H7 (cell line): ENCODE results near the gene SRRM4. TPM values are rescaled to one million over a fixed set of nuclear protein-coding genes. Genes with fewer than 3 reads are reported as not detected.

Experiments used
- DNase-seq: peaks from one replicate; pipeline ENCODE4 v3.0.0; 2012
- H3K27me3 ChIP-seq: 2 replicates; pipeline ENCODE4 v1.6.0; 2011; ENCODE audit warnings: mild to moderate bottlenecking, low read length; ENCODE audit not compliant: control insufficient read depth, insufficient read depth
- H3K36me3 ChIP-seq: replicated peaks from 2 replicates; pipeline ENCODE4 v1.5.1; 2011; ENCODE audit warnings: low read length; ENCODE audit not compliant: control insufficient read depth, insufficient read depth
- H3K4me3 ChIP-seq: 2 replicates; pipeline ENCODE4 v1.5.1; 2011; ENCODE audit warnings: low read depth, mild to moderate bottlenecking, control low read depth, low read length, moderate library complexity; ENCODE audit not compliant: insufficient read depth
- total RNA-seq: library from RNA; depleted of rRNA; stranded (reverse); fragments of >200 nt; shearing (Covaris generic); gene quantifications from 2 replicates; pipeline ENCODE4 v1.2.3, GENCODE V29; 2014; rRNA removed

Gene SRRM4, protein sequence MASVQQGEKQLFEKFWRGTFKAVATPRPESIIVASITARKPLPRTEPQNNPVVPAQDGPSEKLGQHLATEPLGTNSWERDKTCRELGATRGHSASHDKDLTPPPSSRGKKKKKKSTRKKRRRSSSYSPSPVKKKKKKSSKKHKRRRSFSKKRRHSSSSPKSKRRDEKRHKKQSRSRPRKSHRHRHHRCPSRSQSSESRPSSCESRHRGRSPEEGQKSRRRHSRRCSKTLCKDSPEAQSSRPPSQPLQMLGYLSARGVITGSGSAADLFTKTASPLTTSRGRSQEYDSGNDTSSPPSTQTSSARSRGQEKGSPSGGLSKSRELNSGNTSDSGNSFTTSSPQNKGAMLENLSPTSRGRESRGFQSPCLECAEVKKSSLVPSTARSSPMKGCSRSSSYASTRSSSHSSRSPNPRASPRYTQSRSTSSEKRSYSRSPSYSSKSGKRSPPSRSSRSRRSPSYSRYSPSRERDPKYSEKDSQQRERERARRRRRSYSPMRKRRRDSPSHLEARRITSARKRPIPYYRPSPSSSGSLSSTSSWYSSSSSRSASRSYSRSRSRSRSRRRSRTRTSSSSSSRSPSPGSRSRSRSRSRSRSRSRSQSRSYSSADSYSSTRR
- 0.26 and 0.76 TPM in 2 replicates for total RNA-seq

DNA sequence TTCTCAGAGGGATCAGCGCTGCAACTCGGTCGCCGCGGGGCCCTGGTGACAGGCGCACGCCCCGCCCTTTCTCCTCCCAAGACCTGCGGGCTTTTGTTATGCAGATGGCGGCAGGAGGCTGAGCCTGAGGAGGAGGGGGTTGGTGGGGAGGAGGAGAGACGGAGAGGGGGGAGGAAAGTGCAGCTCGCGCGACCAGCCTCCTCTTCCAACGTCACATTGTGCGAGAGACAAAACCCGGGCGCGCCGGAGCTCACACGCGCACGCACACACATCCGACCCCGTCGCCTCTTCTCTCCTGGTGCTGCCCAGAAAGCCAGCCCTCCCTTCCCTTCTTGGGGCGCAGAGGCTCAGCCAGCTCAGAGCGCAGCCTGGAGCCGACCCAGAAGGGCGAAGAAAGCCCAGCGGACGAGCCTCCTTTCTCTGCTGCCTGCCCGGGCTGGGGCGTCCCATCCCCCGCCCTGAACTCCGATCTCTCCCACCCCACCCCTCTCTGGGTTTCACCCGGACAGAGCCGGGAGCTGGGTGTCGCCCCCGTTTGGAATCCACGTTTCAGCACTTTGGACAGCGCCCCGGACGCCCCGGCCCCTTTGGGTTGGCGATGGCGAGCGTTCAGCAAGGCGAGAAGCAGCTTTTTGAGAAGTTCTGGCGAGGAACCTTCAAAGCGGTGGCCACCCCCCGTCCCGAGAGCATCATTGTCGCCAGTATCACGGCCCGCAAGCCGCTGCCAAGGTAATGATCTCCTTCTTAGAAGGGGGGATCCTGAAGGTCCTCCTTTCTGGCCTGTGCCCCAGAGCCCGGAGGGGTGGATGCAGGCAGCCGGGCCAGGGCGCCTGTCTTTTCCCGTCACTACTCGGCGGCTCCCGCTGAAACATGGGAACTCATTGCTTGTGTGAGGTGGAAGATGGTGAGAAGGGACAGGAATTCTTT is at the start of gene SRRM4:
TSS of gene SRRM4 (plus strand) at position 257 of the 927 bp plus-strand sequence. CDS start at position 599, 342 bp downstream.
- H3K4me3 ChIP-seq: peak within 1 kb of the TSS; percentile 72
- H3K36me3 ChIP-seq: no peaks in the 10 kb centered on the region
- DNase-seq: peak; percentile 95
- peaks cover 26% of the 10 kb centered on the region for H3K27me3 ChIP-seq

DNA sequence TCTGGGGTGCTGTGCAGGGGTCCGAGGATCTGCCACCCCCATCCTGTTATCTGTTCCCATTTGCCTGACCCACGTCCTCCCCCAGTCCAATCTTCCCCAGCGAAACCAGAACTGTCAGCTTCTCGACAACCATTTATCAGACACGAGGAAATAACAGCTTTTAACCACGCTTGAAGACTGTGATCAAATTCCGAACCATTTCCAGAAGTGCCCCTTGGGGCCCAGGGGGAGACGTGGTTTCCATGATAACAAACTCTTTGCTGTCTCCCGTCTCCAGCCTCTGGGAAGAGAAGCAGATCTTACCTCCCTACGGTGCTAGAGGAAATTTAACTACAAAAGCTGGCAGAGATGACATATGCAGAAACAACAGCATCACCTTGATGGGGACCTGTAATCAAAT is 35.1 kb upstream of the SRRM4 start:
- Histone ChIP-seq H3K27me3 (no peaks in the 10 kb centered on the region), H3K36me3 (no peaks in the 10 kb centered on the region), H3K4me3 (no peak overlapping the region)
- DNase-seq: no peak

DNA sequence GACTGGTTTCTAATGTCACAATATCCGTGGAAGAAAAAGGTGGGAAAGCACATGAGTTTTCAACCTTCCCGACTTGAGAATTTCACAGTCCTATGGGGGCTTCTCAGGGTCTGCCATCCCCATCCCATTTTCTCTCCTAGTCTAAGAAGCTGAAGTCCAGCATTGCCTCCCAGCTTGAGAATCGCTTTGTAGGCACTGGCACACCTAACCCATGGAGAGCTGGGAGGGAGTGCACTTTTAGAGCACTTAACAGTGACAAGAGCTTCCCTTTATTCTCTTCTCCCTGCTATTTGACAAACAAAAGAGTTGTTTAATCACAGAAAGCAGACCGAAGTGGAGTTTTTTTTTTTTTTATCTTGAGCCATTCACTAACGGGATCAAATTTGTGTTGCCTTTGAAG is 22.8 kb upstream of the SRRM4 start:
- H3K36me3 ChIP-seq: no peaks in the 10 kb centered on the region
- H3K27me3 ChIP-seq: no peaks in the 10 kb centered on the region
- no peak for DNase-seq
- no peak overlapping the region for H3K4me3 ChIP-seq

DNA sequence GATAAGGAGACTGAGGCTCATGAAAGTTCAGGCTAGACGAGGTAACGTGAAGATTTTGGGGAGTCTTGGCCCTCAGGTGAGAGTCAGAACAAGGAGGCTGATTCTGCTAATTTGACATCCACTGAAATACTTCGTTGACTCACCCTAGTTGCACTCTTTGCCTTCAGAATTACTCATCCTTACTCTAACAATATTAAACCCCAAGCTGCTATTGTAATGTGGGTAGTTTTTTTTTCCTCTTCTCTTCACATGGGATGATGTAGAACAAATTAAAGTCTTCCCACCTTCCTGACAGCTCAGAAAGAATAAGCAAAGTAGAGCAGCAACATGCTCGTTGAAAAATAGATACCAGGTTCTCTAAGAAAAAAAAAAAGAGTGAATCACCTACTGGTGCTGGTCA is 22.0 kb upstream of the SRRM4 start:
- no peaks in the 10 kb centered on the region for H3K36me3 ChIP-seq
- DNase-seq: no peak
- no peak overlapping the region for H3K4me3 ChIP-seq
- no peaks in the 10 kb centered on the region for H3K27me3 ChIP-seq

DNA sequence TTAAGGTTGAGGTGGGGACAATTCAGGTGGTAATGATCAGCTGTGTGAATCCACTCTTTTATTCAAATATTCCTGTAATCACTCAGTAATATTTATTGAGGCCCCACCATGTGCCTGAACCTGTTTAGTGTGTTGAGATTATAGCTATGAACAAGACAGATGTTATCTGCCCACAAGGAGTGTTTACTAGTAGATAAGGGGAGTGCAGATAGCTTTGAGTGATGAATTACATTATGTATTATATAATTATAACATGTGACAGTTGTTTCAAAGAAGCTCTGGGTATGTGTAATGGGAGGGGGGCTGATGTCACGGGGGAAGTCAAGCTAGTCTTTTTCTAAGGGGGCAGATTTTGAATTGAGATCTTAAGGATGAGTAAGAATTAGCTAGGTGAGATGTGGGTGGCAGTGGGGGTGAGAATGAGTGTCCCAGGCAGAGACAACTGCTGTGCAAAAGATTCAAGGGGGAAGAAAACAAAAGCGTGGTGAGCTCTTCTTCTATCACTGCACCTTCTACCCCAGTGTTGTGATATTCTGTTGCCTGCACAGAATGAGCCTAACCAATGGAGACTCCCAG is 21.3 kb upstream of the SRRM4 start:
- DNase-seq: no peak
- Histone ChIP-seq H3K36me3 (no peaks in the 10 kb centered on the region), H3K4me3 (no peak overlapping the region), H3K27me3 (no peaks in the 10 kb centered on the region)

DNA sequence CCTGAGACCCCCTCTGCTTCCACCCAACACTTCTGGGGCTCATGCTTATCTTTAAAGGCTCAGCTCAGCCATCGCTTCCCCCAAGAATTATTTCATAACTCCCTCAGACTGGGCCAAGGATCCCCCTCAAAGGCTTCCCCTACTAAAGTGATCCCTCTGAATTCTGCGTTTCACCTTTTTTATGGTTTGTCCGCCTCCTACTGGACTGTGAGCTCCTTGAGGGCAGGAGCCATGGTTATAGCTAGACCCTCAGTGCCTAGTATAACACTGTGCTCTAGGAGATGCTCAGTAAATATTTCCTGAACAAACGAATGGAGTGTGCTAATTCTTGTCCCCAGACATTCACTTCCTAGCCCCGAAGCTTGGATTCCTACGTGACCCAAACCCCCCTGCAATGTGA is 20.5 kb upstream of the SRRM4 start:
- no peaks in the 10 kb centered on the region for H3K36me3 ChIP-seq
- H3K4me3 ChIP-seq: no peak overlapping the region
- no peak for DNase-seq
- H3K27me3 ChIP-seq: no peaks in the 10 kb centered on the region

DNA sequence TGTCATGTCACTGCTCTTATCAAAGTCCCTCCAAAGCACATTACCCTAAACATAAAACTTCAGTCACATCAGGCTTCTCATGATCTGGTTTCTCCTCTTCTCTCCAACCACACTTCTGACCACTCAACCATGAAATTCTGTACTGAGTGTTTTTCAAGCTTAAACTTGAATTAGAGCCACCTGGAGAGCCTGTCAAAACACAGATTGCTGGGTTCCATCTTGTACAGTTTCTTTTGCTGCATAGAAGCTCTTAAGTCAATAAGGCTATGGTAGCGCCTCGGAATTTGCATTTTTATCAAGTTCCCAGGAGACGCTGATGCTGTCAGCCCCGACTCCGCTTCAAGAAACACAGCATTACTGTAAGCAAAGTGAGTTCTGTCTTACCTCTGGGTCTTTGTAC is 16.4 kb upstream of the SRRM4 start:
- DNase-seq: no peak

DNA sequence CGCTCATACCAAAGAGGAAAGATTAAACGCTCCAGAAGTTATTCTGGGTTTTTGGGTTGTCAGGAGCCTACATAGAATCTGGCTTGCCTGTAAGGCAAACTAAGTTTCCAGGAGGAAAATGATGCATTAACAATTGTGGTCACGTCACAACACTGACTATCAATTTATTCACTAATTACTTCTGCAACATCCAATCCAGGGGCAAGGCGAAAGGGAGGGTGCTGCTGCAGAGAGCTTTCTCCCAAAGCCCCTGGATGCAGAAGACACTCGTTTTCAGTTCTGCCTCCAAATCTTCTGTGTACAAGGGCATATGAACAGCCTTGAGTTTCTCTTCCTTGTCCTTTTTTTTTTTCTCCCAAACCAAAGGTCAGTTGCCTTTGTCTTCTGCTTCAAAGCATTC is 10.5 kb upstream of the SRRM4 start:
- H3K4me3 ChIP-seq: no peak overlapping the region
- DNase-seq: no peak
- H3K36me3 ChIP-seq: no peaks in the 10 kb centered on the region
- no peaks in the 10 kb centered on the region; the same call in 1 of the 2 replicates for H3K27me3 ChIP-seq

More for the DNA sequence above, 16.4 kb upstream of the SRRM4 start:
- no peak overlapping the region for H3K4me3 ChIP-seq
- H3K36me3 ChIP-seq: no peaks in the 10 kb centered on the region
- H3K27me3 ChIP-seq: no peaks in the 10 kb centered on the region

DNA sequence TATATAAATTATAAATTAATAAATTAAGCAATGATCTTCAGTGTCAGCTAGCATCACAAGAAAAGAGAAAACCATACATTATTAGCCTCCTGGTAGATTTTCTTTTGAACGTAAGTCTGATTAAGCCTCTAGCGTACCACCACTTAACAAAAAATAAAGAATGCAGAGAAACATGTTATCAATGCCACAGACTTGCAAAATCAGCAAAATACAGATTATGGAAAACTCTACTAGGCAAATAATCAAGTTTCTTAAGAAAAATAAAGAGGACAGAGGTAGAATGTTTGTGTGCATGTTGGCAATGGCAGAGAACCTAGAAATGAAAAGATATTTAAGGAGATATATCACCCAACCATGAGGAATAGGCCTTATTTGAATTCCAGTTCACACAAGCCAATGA is 8.4 kb upstream of the SRRM4 start:
- no peaks in the 10 kb centered on the region; the same call in 1 of the 2 replicates for H3K27me3 ChIP-seq
- no peak for DNase-seq
- H3K36me3 ChIP-seq: no peaks in the 10 kb centered on the region
- no peak overlapping the region for H3K4me3 ChIP-seq

DNA sequence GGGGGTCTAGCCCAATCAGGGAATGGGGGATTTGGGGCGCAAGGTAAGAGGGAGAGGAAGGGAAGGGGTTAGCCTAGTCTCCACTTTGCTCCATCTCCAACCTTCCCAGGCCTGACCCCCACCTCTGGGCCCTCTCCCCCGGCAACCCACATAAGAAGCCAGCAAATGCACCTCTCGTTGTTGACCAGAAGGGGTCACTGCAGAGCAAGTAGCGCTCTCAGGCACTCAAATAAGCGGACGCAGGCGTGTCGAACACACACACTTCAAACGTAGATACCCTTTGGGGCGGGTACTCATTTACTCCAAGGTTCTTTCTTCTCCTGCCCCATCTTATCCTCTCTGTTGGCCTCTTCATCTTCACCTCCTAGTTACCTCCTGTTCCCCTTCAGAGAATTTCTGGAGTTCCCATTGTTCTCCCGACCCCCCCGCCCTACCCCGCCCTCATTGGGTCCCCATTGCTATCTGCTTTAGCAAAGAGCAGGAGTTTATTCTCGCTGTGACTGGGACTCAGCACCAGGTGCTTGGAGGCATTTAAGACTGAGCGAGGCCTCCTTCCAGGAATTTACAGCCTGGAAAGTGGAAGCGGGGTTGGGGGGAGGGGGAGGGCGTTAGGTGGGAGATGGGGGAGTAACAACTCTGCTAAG is 1.5 kb upstream of the SRRM4 start:
- peak; percentile 79 for DNase-seq
- H3K36me3 ChIP-seq: no peaks in the 10 kb centered on the region

DNA sequence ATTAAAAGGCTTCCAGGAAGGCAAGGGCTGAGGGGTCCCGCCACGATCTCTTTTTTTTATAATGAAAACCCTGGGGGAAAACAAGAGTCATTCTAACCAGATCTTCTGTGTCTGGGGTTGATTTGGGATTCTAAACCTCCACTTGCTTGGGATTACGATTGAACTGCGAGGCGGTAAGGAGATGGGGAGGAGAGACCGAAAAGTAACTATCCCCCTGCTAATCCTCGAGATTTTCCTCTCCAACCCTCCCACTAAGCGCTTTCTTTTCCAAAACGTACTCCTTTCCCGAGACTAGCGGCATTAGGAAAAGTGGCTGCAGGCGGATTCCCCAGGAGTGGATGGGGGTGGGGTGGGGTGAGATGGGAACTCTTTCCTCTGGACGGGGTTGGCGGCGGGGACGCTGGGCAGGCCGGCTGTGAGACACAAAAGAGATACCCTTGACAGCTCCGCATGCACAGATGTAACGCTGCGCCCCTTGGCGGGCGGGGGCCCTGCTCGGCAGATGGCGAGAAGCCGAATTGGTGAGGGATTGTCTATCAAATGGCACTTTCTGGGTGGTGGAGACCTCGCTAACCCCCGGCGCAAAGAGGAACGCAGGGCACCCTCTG is 830 bp upstream of the SRRM4 start:
- Histone ChIP-seq H3K4me3 (peak overlapping the region; percentile 72), H3K27me3 (peaks cover 26% of the 10 kb centered on the region), H3K36me3 (no peaks in the 10 kb centered on the region)
- peak; percentile 82 for DNase-seq

More for the DNA sequence above, 1.5 kb upstream of the SRRM4 start:
- peak overlapping the region; percentile 72 for H3K4me3 ChIP-seq
- peaks cover 26% of the 10 kb centered on the region for H3K27me3 ChIP-seq

DNA sequence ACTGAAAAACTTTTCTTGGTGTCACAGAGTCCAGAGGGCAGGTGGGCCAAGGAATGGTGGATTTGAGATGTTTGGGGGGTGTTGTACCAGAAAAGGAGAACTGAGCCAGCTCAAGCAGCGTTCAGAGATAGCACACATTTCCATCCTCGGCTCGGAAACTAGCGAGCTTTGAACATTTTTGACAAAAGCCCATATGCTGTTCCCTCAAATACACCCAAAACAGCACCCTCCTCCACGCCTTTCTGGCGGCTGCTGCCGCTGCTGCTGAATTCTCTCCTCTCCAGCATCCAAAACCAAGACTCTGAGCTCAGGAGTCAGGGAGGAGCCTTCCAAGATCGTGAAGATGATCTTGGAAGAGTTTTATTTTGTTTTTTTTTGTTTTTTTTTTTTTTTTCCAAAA is 961 bp downstream of the SRRM4 start:
- Histone ChIP-seq H3K27me3 (peaks cover 26% of the 10 kb centered on the region), H3K4me3 (peak overlapping the region; percentile 72; the same call in 1 of the 2 replicates), H3K36me3 (no peaks in the 10 kb centered on the region)
- DNase-seq: no peak

DNA sequence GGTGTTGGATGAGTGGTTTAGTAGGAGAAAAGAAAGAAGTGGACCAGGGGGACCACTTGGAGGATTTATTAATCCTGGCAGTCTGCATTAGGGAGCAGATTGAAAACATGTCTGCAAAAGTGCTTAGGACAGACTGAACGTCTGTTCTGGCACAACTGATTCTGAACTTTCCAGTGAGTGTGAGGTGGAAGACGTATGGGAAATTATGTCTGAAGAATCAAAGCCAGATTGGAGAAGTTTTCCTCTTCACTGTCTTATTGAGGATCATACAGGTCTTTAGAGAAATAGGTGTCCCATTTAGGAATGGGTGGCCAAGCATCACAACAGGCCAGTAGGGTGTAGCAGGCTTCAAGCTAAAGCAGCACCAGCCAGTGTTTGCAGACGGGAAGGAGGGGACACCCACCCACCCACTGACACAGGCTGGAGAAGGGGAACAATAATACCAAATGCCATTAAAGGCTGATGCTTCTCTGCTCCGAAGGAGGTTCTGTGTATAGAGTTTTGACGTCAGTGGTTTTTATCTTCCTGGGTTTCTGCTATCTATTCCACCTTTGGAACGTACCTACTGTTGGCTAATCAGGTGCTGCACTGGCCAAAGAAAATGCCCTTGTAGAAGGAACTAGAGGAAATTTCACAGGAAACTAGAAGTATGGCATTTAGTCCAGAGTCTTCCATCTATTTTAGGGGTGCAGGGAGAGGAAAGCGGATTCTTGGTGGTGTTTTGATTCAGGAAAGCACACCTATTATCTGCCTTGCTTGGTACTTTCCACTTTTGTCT is 1.8 kb downstream of the SRRM4 start:
- no peak for DNase-seq
- Histone ChIP-seq H3K27me3 (peaks cover 26% of the 10 kb centered on the region), H3K4me3 (no peak overlapping the region), H3K36me3 (no peaks in the 10 kb centered on the region)
